ENCODE data around the gene JHY. TPM values are rescaled to one million over a fixed set of nuclear protein-coding genes. Genes with fewer than 3 reads are reported as not detected.

Gene JHY
- polyA plus RNA-seq, 1 donor: 7.5 TPM

GRCh38 chr11:122898799-122899198 is 16.2 kb downstream of the JHY start:
- H3K27ac ChIP-seq (ENCODE audit: low read length): no peak overlapping the region
- H3K27me3 ChIP-seq (ENCODE audit: control insufficient read depth, insufficient read depth, low read length): no peaks in the 10 kb centered on the region

DNA sequence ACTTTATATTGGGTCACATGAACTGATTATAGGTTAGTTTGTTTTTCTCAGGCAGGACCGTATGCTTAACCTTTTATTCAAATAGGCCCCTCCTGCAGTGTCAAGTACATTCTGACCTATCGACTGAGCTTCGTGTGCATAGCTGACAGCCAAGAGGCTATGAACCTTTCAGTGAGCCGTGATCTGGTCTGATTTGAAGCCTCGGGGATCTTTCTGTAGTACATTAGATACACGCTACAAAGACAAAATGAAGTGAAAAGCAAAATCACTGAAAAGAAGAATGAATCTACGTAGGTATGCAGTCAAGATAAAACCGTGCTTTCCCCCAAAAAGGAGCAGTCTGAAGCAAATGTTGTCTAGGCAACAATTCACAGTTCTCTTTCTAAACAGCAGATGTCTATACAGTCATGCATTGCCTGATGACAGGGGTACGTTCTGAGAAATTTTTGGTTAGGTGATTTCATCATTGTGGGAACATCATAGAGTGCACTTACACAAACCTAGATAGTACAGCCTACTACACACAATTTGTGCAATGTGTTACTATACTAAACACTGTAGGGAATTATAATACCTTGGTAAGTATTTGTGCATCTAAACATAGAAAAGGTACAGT is 18.1 kb downstream of the JHY start:
- 83% methylated on average over 2 of the region's 9 CpGs for WGBS (ENCODE audit: insufficient coverage, low lambda C conversion rate)
- Histone ChIP-seq H3K36me3 (ENCODE audit: control insufficient read depth, insufficient read depth, low read length) (peaks cover 7% of the 10 kb centered on the region), H3K4me1 (ENCODE audit: control insufficient read depth, insufficient read depth, low read length) (no peaks in the 10 kb centered on the region), H3K9me3 (ENCODE audit: control insufficient read depth, low read depth, low read length) (no peaks in the 10 kb centered on the region), H3K27me3 (ENCODE audit: control insufficient read depth, insufficient read depth, low read length) (no peaks in the 10 kb centered on the region), H3K27ac (ENCODE audit: low read length) (no peak overlapping the region), H3K4me3 (ENCODE audit: low read length) (no peak overlapping the region)
- no peak for DNase-seq

More at GRCh38 chr11:122898799-122899198, 16.2 kb downstream of the JHY start:
- DNase-seq: no peak
- WGBS (ENCODE audit: insufficient coverage, low lambda C conversion rate): 83% methylated on average over 6 of the region's 6 CpGs
- Histone ChIP-seq H3K4me3 (ENCODE audit: low read length) (no peak overlapping the region), H3K9me3 (ENCODE audit: control insufficient read depth, low read depth, low read length) (no peaks in the 10 kb centered on the region), H3K4me1 (ENCODE audit: control insufficient read depth, insufficient read depth, low read length) (no peaks in the 10 kb centered on the region), H3K36me3 (ENCODE audit: control insufficient read depth, insufficient read depth, low read length) (peaks cover 5% of the 10 kb centered on the region)

DNA sequence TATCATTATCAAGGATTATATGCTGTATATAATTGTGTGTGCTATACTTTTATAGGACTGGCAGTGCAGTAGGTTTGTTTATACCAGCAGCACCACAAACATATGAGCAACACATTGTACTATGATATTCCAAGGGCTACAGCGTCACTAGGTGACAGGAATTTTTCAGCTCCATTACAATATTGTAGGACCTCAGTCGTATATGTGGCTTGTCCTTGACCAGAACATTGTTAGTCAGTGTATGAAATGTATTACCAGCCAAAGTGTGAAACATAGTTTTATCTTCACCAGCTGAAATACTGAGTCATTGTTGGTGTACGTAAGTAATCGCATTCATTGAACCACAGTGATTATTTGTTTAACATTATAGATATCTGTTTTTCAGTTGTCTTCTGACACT is 20.4 kb downstream of the JHY start:
- no peak for DNase-seq
- Histone ChIP-seq H3K27ac (ENCODE audit: low read length) (no peak overlapping the region), H3K9me3 (ENCODE audit: control insufficient read depth, low read depth, low read length) (no peaks in the 10 kb centered on the region), H3K27me3 (ENCODE audit: control insufficient read depth, insufficient read depth, low read length) (no peaks in the 10 kb centered on the region), H3K36me3 (ENCODE audit: control insufficient read depth, insufficient read depth, low read length) (peaks cover 2% of the 10 kb centered on the region), H3K4me1 (ENCODE audit: control insufficient read depth, insufficient read depth, low read length) (no peaks in the 10 kb centered on the region), H3K4me3 (ENCODE audit: low read length) (no peak overlapping the region)
- WGBS (ENCODE audit: insufficient coverage, low lambda C conversion rate): 100% methylated on average over 2 of the region's 4 CpGs

DNA sequence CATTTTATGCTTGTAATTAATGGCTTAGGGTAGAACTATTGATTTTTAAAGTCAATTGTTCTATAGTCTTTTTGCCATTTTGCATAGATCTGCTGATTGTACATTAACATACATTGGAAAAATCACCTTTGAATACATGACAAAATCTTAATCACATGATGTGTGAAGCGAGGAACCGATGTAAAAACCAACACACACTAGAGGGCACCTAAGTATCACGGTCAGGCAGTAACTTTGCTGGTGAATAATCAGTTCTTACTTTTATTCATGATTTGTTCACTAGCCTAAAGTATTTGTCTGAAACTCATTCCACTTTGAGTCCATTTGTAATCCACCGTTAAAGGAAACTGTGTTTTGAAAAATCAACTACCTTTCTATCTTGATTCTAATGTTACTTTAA is 28.2 kb downstream of the JHY start:
- no peaks in the 10 kb centered on the region for H3K9me3 ChIP-seq (ENCODE audit: control insufficient read depth, low read depth, low read length)
- peak; percentile 36 to 52 for DNase-seq
- 86% methylated on average over 1 of the region's 4 CpGs for WGBS (ENCODE audit: insufficient coverage, low lambda C conversion rate)

DNA sequence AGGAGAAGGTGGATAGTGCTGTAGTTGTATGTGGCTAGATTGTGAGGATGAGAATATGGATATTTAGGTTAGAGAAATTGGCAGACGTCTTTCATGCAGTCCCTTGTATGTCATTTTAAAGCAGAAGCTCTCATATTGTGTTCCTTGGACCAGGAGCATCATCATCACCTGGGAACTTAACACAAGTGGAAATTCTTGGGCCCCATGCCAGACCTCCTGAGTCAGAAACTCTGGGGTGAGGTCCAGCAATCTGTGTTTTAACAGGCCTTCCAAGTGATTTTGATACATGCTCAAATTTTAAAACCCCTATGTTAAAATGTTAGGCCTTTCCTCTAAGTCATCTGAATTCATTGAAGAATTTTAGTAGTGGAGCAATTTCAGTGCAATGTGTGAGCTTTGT is 34.8 kb downstream of the JHY start:
- no peaks in the 10 kb centered on the region for H3K36me3 ChIP-seq (ENCODE audit: control insufficient read depth, insufficient read depth, low read length)
- no peak overlapping the region for H3K4me3 ChIP-seq (ENCODE audit: low read length)
- no CpG with 5 or more reads among the region's 1 CpG for WGBS (ENCODE audit: insufficient coverage, low lambda C conversion rate)
- no peaks in the 10 kb centered on the region for H3K9me3 ChIP-seq (ENCODE audit: control insufficient read depth, low read depth, low read length)
- DNase-seq: no peak
- no peaks in the 10 kb centered on the region for H3K27me3 ChIP-seq (ENCODE audit: control insufficient read depth, insufficient read depth, low read length)
- H3K27ac ChIP-seq (ENCODE audit: low read length): no peak overlapping the region
- H3K4me1 ChIP-seq (ENCODE audit: control insufficient read depth, insufficient read depth, low read length): peaks cover 8% of the 10 kb centered on the region

More for the DNA sequence above, 28.2 kb downstream of the JHY start:
- no peaks in the 10 kb centered on the region for H3K36me3 ChIP-seq (ENCODE audit: control insufficient read depth, insufficient read depth, low read length)
- no peaks in the 10 kb centered on the region for H3K4me1 ChIP-seq (ENCODE audit: control insufficient read depth, insufficient read depth, low read length)
- H3K27me3 ChIP-seq (ENCODE audit: control insufficient read depth, insufficient read depth, low read length): no peaks in the 10 kb centered on the region
- no peak overlapping the region for H3K27ac ChIP-seq (ENCODE audit: low read length)
- no peak overlapping the region for H3K4me3 ChIP-seq (ENCODE audit: low read length)

GRCh38 chr11:122918734-122919133 is 36.2 kb downstream of the JHY start:
- WGBS (ENCODE audit: insufficient coverage, low lambda C conversion rate): no CpG with 5 or more reads among the region's 7 CpGs
- Histone ChIP-seq H3K4me1 (ENCODE audit: control insufficient read depth, insufficient read depth, low read length) (peaks cover 8% of the 10 kb centered on the region), H3K27ac (ENCODE audit: low read length) (no peak overlapping the region), H3K4me3 (ENCODE audit: low read length) (no peak overlapping the region), H3K9me3 (ENCODE audit: control insufficient read depth, low read depth, low read length) (no peaks in the 10 kb centered on the region), H3K36me3 (ENCODE audit: control insufficient read depth, insufficient read depth, low read length) (no peaks in the 10 kb centered on the region), H3K27me3 (ENCODE audit: control insufficient read depth, insufficient read depth, low read length) (no peaks in the 10 kb centered on the region)
- DNase-seq: peak; percentile 71 to 84

DNA sequence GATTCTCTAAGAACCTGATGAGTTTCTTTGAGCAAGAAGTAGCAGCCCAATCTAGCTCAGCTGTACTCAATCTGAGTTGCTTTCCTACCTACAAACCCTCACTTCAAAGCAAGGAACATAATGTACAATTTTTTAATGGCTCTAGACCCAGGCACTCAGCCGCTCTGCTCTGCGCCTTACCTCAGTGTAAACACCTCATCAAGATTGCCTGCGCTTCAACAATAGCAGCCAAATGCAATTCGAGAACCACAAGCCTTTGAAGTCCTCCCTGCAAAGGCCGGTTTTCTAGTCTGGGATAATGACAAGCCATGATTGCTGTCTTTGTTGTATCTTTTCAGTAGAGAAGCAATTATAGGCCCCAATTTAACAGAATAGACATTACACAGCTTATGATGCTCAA is 38.0 kb downstream of the JHY start:
- H3K27ac ChIP-seq (ENCODE audit: low read length): no peak overlapping the region
- H3K27me3 ChIP-seq (ENCODE audit: control insufficient read depth, insufficient read depth, low read length): no peaks in the 10 kb centered on the region
- no peak overlapping the region for H3K4me3 ChIP-seq (ENCODE audit: low read length)
- WGBS (ENCODE audit: insufficient coverage, low lambda C conversion rate): no CpG with 5 or more reads among the region's 5 CpGs
- H3K4me1 ChIP-seq (ENCODE audit: control insufficient read depth, insufficient read depth, low read length): peaks cover 8% of the 10 kb centered on the region
- H3K36me3 ChIP-seq (ENCODE audit: control insufficient read depth, insufficient read depth, low read length): no peaks in the 10 kb centered on the region
- H3K9me3 ChIP-seq (ENCODE audit: control insufficient read depth, low read depth, low read length): no peaks in the 10 kb centered on the region
- no peak for DNase-seq

DNA sequence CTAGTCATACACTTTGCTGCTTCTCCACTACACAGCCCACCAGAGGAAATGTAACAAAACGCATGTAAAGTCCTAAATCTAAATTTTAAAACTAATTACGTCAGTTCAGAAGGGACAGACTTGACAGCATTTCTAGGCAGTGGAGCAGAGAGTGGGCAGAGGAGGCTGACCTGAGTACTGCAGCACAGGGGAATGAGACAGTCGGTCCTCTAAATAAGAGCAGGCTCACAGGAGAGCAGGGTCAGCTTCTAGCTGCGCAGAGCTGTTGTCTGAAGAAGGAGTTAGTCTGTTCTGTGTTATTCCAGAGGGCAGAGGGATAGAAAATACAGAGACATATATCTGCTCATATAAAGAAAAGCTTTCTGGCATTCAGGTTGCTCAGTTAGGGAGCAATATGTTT is 40.3 kb downstream of the JHY start:
- Histone ChIP-seq H3K36me3 (ENCODE audit: control insufficient read depth, insufficient read depth, low read length) (no peaks in the 10 kb centered on the region), H3K27ac (ENCODE audit: low read length) (no peak overlapping the region), H3K9me3 (ENCODE audit: control insufficient read depth, low read depth, low read length) (no peaks in the 10 kb centered on the region), H3K4me1 (ENCODE audit: control insufficient read depth, insufficient read depth, low read length) (peaks cover 8% of the 10 kb centered on the region), H3K27me3 (ENCODE audit: control insufficient read depth, insufficient read depth, low read length) (no peaks in the 10 kb centered on the region), H3K4me3 (ENCODE audit: low read length) (no peak overlapping the region)
- DNase-seq: no peak
- WGBS (ENCODE audit: insufficient coverage, low lambda C conversion rate): no CpG with 5 or more reads among the region's 4 CpGs

- no CpG with 5 or more reads among the region's 2 CpGs for WGBS (ENCODE audit: insufficient coverage, low lambda C conversion rate)
- H3K4me3 ChIP-seq (ENCODE audit: low read length): no peak overlapping the region
- H3K36me3 ChIP-seq (ENCODE audit: control insufficient read depth, insufficient read depth, low read length): no peaks in the 10 kb centered on the region
These were observed 40.7 kb downstream of the JHY start for GRCh38 chr11:122923302-122923701.

GRCh38 chr11:122931510-122931909 is 49.0 kb downstream of the JHY start:
- WGBS (ENCODE audit: insufficient coverage, low lambda C conversion rate): 100% methylated on average over 2 of the region's 6 CpGs
- DNase-seq: no peak
- Histone ChIP-seq H3K4me1 (ENCODE audit: control insufficient read depth, insufficient read depth, low read length) (no peaks in the 10 kb centered on the region), H3K27ac (ENCODE audit: low read length) (no peak overlapping the region), H3K9me3 (ENCODE audit: control insufficient read depth, low read depth, low read length) (no peaks in the 10 kb centered on the region), H3K4me3 (ENCODE audit: low read length) (no peak overlapping the region), H3K36me3 (ENCODE audit: control insufficient read depth, insufficient read depth, low read length) (no peaks in the 10 kb centered on the region), H3K27me3 (ENCODE audit: control insufficient read depth, insufficient read depth, low read length) (no peaks in the 10 kb centered on the region)

More at GRCh38 chr11:122923302-122923701, 40.7 kb downstream of the JHY start:
- H3K27ac ChIP-seq (ENCODE audit: low read length): no peak overlapping the region
- no peak for DNase-seq
- H3K4me1 ChIP-seq (ENCODE audit: control insufficient read depth, insufficient read depth, low read length): peaks cover 6% of the 10 kb centered on the region
- no peaks in the 10 kb centered on the region for H3K9me3 ChIP-seq (ENCODE audit: control insufficient read depth, low read depth, low read length)
- no peaks in the 10 kb centered on the region for H3K27me3 ChIP-seq (ENCODE audit: control insufficient read depth, insufficient read depth, low read length)

DNA sequence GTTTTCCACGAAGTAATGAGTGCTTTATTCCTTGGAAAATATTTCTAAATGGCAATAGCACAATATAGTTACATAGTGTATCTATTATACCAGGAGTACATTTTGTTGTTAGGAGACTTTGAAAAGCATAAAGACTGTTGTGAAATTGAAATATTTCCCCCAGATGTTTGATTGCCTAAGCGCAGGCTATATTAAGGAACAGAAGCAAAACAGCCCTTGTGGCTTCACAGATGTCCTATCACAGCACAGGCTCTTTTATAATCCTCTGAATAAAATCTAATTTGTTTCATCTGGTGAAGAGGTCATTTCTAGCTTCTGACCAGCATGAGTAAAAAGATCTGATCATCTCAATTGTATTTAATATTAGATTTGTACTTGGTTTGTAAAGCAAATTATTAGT is 50.9 kb downstream of the JHY start:
- WGBS (ENCODE audit: insufficient coverage, low lambda C conversion rate): no CpG with 5 or more reads among the region's 2 CpGs
- H3K9me3 ChIP-seq (ENCODE audit: control insufficient read depth, low read depth, low read length): no peaks in the 10 kb centered on the region
- no peak for DNase-seq
- H3K4me3 ChIP-seq (ENCODE audit: low read length): no peak overlapping the region
- no peak overlapping the region for H3K27ac ChIP-seq (ENCODE audit: low read length)
- H3K27me3 ChIP-seq (ENCODE audit: control insufficient read depth, insufficient read depth, low read length): no peaks in the 10 kb centered on the region
- no peaks in the 10 kb centered on the region for H3K4me1 ChIP-seq (ENCODE audit: control insufficient read depth, insufficient read depth, low read length)
- no peaks in the 10 kb centered on the region for H3K36me3 ChIP-seq (ENCODE audit: control insufficient read depth, insufficient read depth, low read length)
